Left lung (tissue), 10 donors: ENCODE results near the gene TMEM139. TPM values are rescaled to one million over a fixed set of nuclear protein-coding genes. Genes with fewer than 3 reads are reported as not detected.

Experiments
- ATAC-seq: fragments of 200-7000 bp; cut with Tn5 transposase; one replicate; pipeline ENCODE4 v1.9.1; 2020; ENCODE audit warnings: moderate library complexity
- DNase-seq, 4 donors: peaks; one replicate each; pipeline ENCODE4 v3.0.0-alpha.2; 2013 to 2020
- H3K27ac ChIP-seq, 2 donors: fragments of 200-600 bp; sonication (generic) in 1 of 2; one replicate each; pipeline versions ENCODE4 v1.5.0 to v1.8.0; 2020 to 2021
- H3K27me3 ChIP-seq, 2 donors: fragments of 200-600 bp; sonication (generic) in 1 of 2; one replicate each; pipeline versions ENCODE4 v1.5.0 to v1.8.0; 2020 to 2021
- H3K36me3 ChIP-seq, 2 donors: fragments of 200-600 bp; sonication (generic) in 1 of 2; one replicate each; pipeline versions ENCODE4 v1.5.0 to v1.8.0; 2020 to 2021
- H3K4me1 ChIP-seq, 2 donors: fragments of 200-600 bp; one replicate each; pipeline ENCODE4 v1.8.0; 2021
- H3K4me3 ChIP-seq, 2 donors: fragments of 200-600 bp; sonication (generic) in 1 of 2; one replicate each; pipeline versions ENCODE4 v1.5.0 to v1.8.0; 2020 to 2021; ENCODE audit warnings: mild to moderate bottlenecking in 1 of 2
- H3K9me3 ChIP-seq, 2 donors: fragments of 200-600 bp; sonication (generic) in 1 of 2; one replicate each; pipeline versions ENCODE4 v1.5.0 to v1.8.0; 2020 to 2021
- intact Hi-C, 2 donors: fragments of 100-400 bp; cut with DNase I; formaldehyde crosslinking; loops; one replicate each; pipeline versions ENCODE4 v1.11.2 to v1.14.2; 2022
- polyA plus RNA-seq, 6 donors: library from polyadenylated mRNA; unstranded; fragments of 120-200 nt; gene quantifications; one replicate each; pipeline ENCODE4 v1.2.1, GENCODE V29; 2013; ENCODE audit not compliant: insufficient read length in 6 of 6
- total RNA-seq, 2 donors: library from RNA; stranded (reverse); fragmentation: NEBNext Ultra II Directional; extraction: Animal tissue kit (Norgen Biotek cat#: 25700); gene quantifications; one replicate each; pipeline ENCODE4 v1.2.1, GENCODE V29; 2021
- TF ChIP-seq, protein P1 (sequence below), 2 donors: fragments of 200-600 bp; sonication (generic) in 1 of 2; IDR thresholded peaks; one replicate each; pipeline versions ENCODE4 v1.5.0 to v1.8.0; 2021; ENCODE audit warnings: antibody characterized with exemption in 2 of 2
- donor health status: DM: no; HTN: yes; CAD: no.
- donor health status: DM: no; HTN: no; CAD: no.

TMEM139 gene
- total and polyA plus RNA-seq, 8 donors = 3.0 to 48.1 (median 7.9) TPM

DNA sequence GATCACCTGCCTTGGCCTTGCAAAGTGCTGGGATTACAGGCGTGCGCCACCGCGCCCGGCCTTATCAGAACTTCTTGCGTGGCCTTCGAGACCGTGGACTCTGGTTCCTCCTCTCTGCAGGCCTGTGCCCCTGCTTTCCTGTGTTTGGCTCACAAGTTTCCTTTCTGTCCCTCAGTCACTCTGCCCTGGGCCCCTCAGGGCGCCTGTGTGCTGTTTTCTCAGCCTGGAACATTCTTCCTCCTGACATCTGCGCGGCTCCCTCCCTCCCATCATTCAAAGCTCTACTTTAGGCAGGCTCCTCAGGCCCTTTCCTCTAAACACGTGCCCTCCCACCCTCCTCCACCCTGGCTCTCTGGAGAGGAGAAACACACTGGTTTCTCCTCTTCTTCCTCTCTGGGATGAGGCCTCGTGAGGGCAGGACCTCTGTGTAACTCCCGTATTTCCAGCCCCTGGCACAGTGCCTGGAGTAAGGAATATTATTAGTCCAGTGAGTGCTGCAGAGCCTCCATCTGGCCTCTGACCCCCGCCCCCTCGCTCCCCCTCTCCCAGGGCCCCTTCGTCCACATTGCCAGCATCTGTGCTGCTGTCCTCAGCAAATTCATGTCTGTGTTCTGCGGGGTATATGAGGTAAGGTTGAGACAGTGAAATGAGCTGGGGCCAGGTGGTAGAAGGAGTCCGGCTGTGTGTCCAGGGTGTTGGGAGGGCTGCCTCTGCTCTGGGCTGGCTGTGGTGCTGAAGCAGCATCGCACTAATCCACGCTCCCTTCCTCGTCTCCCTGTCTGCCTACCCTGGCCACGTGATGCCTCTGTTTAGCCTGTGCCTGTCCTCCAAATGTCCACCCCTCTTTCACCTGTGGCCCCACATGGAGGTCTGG lies 38.2 kb downstream of the TMEM139 start:
- ATAC-seq (no peak), DNase-seq (peak in 1 of 4 donors; percentile 39)
- Histone ChIP-seq H3K27me3 (no peaks in the 10 kb centered on the region), H3K36me3 (no peaks in the 10 kb centered on the region), H3K4me1 (no peaks in the 10 kb centered on the region), H3K4me3 (no peak overlapping the region), H3K9me3 (no peaks in the 10 kb centered on the region), H3K27ac (no peak overlapping the region)
- intact Hi-C loops = no loop called here
- TF ChIP-seq, protein P1, sequence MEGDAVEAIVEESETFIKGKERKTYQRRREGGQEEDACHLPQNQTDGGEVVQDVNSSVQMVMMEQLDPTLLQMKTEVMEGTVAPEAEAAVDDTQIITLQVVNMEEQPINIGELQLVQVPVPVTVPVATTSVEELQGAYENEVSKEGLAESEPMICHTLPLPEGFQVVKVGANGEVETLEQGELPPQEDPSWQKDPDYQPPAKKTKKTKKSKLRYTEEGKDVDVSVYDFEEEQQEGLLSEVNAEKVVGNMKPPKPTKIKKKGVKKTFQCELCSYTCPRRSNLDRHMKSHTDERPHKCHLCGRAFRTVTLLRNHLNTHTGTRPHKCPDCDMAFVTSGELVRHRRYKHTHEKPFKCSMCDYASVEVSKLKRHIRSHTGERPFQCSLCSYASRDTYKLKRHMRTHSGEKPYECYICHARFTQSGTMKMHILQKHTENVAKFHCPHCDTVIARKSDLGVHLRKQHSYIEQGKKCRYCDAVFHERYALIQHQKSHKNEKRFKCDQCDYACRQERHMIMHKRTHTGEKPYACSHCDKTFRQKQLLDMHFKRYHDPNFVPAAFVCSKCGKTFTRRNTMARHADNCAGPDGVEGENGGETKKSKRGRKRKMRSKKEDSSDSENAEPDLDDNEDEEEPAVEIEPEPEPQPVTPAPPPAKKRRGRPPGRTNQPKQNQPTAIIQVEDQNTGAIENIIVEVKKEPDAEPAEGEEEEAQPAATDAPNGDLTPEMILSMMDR (IDR thresholded peaks at IDR 0.05) = no peak

DNA sequence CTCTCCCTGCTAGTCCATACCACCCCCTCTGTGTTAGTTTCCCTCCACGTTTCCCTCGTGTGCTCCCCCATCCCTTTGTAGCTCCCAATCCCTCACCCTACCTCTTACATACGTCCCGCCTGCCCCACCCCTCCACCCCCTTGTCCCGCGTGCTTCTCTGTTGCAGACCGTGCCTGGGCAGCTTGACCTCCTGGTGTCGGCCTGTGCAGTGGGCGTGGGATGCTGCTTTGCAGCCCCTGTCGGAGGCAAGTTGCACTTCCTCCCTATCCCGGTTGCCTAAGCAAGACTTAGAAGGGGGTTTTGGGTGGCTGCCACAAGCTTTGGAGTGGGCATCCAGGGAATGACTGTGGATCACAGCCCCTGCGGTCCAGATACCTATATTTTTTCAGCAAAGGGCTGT lies 38.9 kb downstream of the TMEM139 start:
- no peaks in the 10 kb centered on the region for H3K9me3 ChIP-seq
- DNase-seq = no peak

DNA sequence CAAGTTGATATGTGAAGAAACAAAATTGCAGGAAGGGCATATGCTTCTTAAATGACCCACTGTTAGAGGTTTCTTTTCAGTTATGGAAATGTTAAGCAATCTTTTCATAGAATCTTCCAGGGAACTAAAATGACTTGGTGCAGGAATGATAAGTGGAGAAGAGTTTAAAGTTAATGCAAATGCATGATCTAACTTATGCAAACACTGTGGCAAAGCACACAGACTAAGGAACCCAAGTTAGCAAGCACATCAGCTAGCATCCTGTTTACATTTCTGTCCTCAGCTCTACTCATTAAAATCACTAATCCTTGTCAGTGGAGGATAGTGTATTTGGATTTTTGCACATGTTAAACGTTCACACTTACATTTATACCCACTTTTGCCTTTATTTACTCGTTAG lies 40.5 kb downstream of the TMEM139 start:
- Histone ChIP-seq H3K36me3 (no peaks in the 10 kb centered on the region), H3K9me3 (no peaks in the 10 kb centered on the region), H3K27me3 (no peaks in the 10 kb centered on the region), H3K4me3 (no peak overlapping the region), H3K27ac (no peak overlapping the region), H3K4me1 (no peaks in the 10 kb centered on the region)
- ATAC-seq (peak; percentile 19), DNase-seq (no peak)
- intact Hi-C loops = no loop called here
- TF ChIP-seq, protein P1 (IDR thresholded peaks at IDR 0.05) = no peak

More for the DNA sequence above, 38.9 kb downstream of the TMEM139 start:
- Histone ChIP-seq H3K36me3 (no peaks in the 10 kb centered on the region), H3K4me3 (no peak overlapping the region), H3K27ac (no peak overlapping the region), H3K27me3 (no peaks in the 10 kb centered on the region), H3K4me1 (no peaks in the 10 kb centered on the region)
- ATAC-seq = no peak
- TF ChIP-seq, protein P1 (IDR thresholded peaks at IDR 0.05) = no peak
- intact Hi-C loops = no loop called here

DNA sequence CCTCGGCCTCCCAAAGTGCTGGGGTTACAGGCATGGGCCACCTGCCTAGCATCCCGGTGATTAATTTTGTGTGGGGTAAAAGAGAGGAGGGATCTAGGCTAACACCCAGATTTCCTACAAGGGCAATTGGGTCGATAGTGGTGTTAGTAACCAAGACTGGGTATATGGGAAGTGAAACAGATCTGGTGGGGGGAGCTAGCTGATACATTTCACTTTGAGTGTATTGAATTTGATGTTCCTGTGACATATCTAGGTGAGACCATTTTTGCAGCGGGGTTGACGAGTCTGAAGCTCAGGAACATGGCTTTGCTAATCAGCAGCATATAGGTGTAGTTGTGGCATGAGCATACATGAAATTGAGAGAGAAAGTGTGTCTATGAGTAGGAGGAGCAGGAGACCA lies 43.1 kb downstream of the TMEM139 start:
- H3K4me3 ChIP-seq = no peak overlapping the region
- no peaks in the 10 kb centered on the region for H3K4me1 ChIP-seq
- H3K27ac ChIP-seq = no peak overlapping the region
- no peaks in the 10 kb centered on the region for H3K9me3 ChIP-seq
- ATAC-seq = no peak
- no peak for DNase-seq
- intact Hi-C loops = no loop called here
- H3K36me3 ChIP-seq = no peaks in the 10 kb centered on the region
- TF ChIP-seq, protein P1 (IDR thresholded peaks at IDR 0.05) = no peak
- H3K27me3 ChIP-seq = no peaks in the 10 kb centered on the region

DNA sequence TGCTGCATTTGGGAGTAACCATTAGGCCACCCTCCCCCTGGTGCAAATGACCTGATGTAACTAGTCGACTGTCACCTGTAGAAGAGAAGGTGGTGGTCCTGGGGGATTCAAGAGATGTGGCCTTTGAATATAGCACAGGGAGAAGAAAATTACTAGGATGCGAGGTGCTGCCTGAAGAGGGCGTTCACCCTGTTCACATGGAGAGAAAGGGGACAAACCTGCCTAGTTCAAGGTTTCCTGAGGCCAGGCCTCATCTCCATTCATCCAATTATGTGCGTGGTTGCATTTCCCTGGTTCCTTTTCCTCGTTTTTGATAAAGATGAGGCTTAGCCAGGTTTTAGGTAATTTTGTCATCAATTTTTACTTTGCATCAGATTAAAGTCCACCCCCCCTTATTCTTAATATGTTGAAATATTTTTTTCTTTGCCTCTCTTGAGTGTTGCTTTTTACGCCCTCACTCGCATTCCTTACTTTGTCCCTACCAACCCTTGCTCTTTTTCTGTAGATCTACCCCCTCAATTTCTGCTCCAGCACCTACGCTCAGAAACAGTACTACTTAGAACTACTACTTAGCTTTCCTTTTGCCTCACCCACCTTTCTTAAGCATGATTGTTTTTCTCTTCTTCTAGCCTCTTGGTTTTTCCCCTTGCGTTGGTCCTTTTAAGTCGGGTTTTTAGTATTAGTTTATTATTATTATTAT lies 44.9 kb downstream of the TMEM139 start:
- no peaks in the 10 kb centered on the region for H3K4me1 ChIP-seq
- H3K4me3 ChIP-seq = no peak overlapping the region
- no peaks in the 10 kb centered on the region for H3K36me3 ChIP-seq
- H3K9me3 ChIP-seq = no peaks in the 10 kb centered on the region
- no peak for ATAC-seq
- TF ChIP-seq, protein P1 (IDR thresholded peaks at IDR 0.05) = no peak
- no peak overlapping the region for H3K27ac ChIP-seq
- H3K27me3 ChIP-seq = no peaks in the 10 kb centered on the region
- intact Hi-C loops = no loop called here
- DNase-seq = no peak
